ENCODE results near the gene ZBTB8A. TPM values are rescaled to one million over a fixed set of nuclear protein-coding genes. Genes with fewer than 3 reads are reported as not detected.
"Not testable (repeated sequence)": the region's sequence is repeated elsewhere in the genome, so short reads cannot be mapped to it uniquely, and the experiment has no call there.

Gene ZBTB8A
- total and polyA plus RNA-seq, 12 donors = 1.3 to 8.3 (median 4.7) TPM

DNA sequence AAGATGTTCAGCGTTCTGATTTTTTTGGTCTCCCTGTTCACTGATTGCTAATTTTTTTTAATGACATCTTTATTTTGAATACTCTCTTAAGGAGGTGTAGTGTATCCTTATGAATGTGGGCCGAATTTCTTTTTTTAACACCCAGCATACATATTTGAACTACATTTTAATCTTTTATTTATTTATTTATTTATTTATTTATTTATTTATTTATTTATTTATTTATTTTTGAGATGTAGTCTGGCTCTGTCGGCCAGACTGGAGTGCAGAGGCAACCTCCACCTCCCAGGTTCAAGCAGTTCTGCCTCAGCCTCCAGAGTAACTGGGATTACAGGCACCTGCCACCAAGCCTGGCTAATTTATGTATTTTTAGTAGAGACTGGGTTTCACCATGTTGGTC is 15.1 kb downstream of the ZBTB8A start:
- Histone ChIP-seq H3K9me3 (replicated peaks in 1 of 3) (no peaks in the 10 kb centered on the region), H3K27ac (no peak overlapping the region), H3K36me3 (replicated peaks in 1 of 2) (no peaks in the 10 kb centered on the region), H3K4me1 (replicated peaks in 1 of 2) (no peaks in the 10 kb centered on the region), H3K27me3 (no peaks in the 10 kb centered on the region), H3K4me3 (no peak overlapping the region)
- intact Hi-C loops (cut with DNase I) = no loop called here
- no peak for DNase-seq
- TF ChIP-seq CTCF (IDR thresholded peaks at IDR 0.05) (no peak), POLR2A (IDR thresholded peaks at IDR 0.05) (no peak)
- 92 to 93% (median 92%) methylated on average over 3 of the region's 3 CpGs for WGBS, 4 donors

GRCh38 chr1:32557035-32557434 is 17.8 kb downstream of the ZBTB8A start:
- DNase-seq; intact Hi-C loops (cut with DNase I); H3K27me3 ChIP-seq; H3K4me1 ChIP-seq (replicated peaks in 1 of 2); H3K9me3 ChIP-seq (replicated peaks in 1 of 3); H3K27ac ChIP-seq; H3K4me3 ChIP-seq; H3K36me3 ChIP-seq (replicated peaks in 1 of 2): not testable (repeated sequence)
- 88 to 97% (median 95%) methylated on average over 5 of the region's 5 CpGs for WGBS, 4 donors

DNA sequence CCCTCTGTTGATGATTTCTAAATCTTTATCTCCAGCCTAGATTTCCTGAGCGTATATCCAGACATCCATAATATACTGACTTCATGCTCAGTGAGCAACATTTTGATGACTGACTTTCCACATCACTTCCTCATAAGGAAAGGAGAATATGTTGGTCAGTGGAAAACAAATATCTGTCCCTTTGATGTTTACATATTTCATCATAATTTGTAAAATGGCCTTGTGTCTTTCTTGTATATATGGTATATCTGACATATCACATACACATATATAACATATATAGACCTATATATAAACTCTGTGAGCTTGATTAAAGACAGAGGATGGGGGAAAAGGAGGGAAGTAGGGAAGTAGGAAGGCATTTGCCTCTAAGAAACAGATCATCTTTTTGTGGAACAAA is 18.6 kb downstream of the ZBTB8A start:
- Histone ChIP-seq H3K4me1 (replicated peaks in 1 of 2) (no peaks in the 10 kb centered on the region), H3K4me3 (no peak overlapping the region), H3K9me3 (replicated peaks in 1 of 3) (no peaks in the 10 kb centered on the region), H3K27me3 (no peaks in the 10 kb centered on the region), H3K36me3 (replicated peaks in 1 of 2) (no peaks in the 10 kb centered on the region), H3K27ac (no peak overlapping the region)
- TF ChIP-seq POLR2A (IDR thresholded peaks at IDR 0.05) = no peak
- no peak for TF ChIP-seq CTCF (IDR thresholded peaks at IDR 0.05)
- intact Hi-C loops (cut with DNase I) = no loop called here
- DNase-seq = no peak
- WGBS, 4 donors = 84 to 100% (median 93%) methylated on average over 1 of the region's 1 CpG

- TF ChIP-seq POLR2A (IDR thresholded peaks at IDR 0.05) = no peak
- no peak for TF ChIP-seq CTCF (IDR thresholded peaks at IDR 0.05)
- WGBS, 4 donors = 85 to 96% (median 87%) methylated on average over 2 of the region's 2 CpGs
- intact Hi-C loops (cut with DNase I) = no loop called here
- Histone ChIP-seq H3K27me3 (no peaks in the 10 kb centered on the region), H3K4me3 (no peak overlapping the region), H3K27ac (no peak overlapping the region), H3K4me1 (replicated peaks in 1 of 2) (no peaks in the 10 kb centered on the region), H3K9me3 (replicated peaks in 1 of 3) (no peaks in the 10 kb centered on the region), H3K36me3 (replicated peaks in 1 of 2) (no peaks in the 10 kb centered on the region)
- DNase-seq = no peak
Observed at GRCh38 chr1:32568929-32569328, 29.7 kb downstream of the ZBTB8A start.

DNA sequence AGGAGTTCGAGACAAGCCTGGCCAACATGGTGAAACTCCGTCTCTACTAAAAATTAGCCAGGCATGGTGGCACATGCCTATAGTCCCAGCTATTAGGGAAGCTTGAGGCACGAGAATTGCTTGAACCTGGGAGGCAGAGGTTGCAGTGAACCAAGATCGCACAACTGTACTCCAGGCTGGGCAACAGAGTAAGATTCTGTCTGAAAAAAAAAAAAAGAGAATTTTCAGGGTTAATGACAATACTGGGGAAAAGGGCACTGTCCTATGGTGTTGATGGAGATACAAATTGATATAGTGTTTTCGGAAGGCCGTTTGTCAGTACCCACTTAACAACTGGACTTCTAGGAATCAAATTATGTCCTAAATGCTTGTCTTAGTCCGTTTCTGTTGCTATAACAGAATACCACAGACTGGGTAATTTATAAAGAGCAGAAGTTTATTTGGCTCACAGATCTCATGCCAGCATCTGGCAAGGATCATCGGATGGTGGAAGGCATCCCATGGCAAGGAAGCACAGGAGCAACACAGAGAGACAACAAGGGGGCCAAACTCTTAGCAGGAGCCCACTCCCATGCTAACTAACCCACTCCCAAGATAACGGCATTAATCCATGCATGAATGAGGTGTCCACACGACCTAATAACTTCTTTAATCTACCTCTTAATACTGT is 41.3 kb downstream of the ZBTB8A start:
- no peak for DNase-seq
- H3K9me3 ChIP-seq (replicated peaks in 1 of 3) = no peaks in the 10 kb centered on the region
- no peak for TF ChIP-seq POLR2A (IDR thresholded peaks at IDR 0.05)
- no peak for TF ChIP-seq CTCF (IDR thresholded peaks at IDR 0.05)
- 85 to 90% (median 88%) methylated on average over 10 of the region's 10 CpGs for WGBS, 4 donors
- H3K4me1 ChIP-seq (replicated peaks in 1 of 2) = no peaks in the 10 kb centered on the region
- no peaks in the 10 kb centered on the region for H3K27me3 ChIP-seq
- intact Hi-C loops (cut with DNase I) = no loop called here
- H3K4me3 ChIP-seq = no peak overlapping the region
- H3K27ac ChIP-seq = no peak overlapping the region
- H3K36me3 ChIP-seq (replicated peaks in 1 of 2) = no peaks in the 10 kb centered on the region

Data from adrenal gland (tissue), 12 donors.